GM18951 (cell line): Measurements from ENCODE around the gene PTOV1.
"Not testable (repeated sequence)": the region's sequence is repeated elsewhere in the genome, so short reads cannot be mapped to it uniquely, and the experiment has no call there.

Experiments
- POLR2A ChIP-seq: IDR thresholded peaks from 4 replicates; pipeline ENCODE4 v1.6.1; 2011; ENCODE audit warnings: mild to moderate bottlenecking; ENCODE audit not compliant: insufficient read length, insufficient read depth; ENCODE audit errors: extremely low read depth
- in situ Hi-C: fragments of 300-500 bp; cut with MboI; formaldehyde crosslinking; loops from one replicate; pipeline ENCODE4 v1.12.0; 2022; ENCODE audit warnings: low sequenced_read_pairs, mixed read lengths, inconsistent platforms; ENCODE audit not compliant: unreplicated experiment

Gene PTOV1

DNA sequence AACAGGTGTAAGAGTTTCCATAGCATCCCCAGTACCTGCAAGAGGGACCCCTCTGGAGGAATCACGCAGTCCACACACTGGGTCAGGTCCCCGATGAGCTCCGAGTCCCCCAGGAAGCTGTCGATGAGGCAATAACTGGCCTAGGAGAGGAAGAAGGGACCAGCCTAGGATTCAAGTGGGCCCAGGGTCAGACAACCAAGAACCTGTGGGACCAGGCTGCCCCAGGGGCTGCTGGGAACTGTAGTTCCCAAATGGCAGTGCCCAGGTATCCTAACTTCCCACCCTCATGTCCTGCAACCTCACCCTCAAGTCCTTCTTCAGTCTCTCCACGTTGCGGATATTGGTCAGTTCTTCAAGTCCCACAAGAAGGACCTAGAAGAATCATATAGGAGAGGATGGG, 39.6 kb upstream of the PTOV1 start:
- TF ChIP-seq POLR2A: no peak
- in situ Hi-C loops: no loop called here

GRCh38 chr19:49812452-49812996, 38.4 kb upstream of the PTOV1 start:
- TF ChIP-seq POLR2A: no peak
- in situ Hi-C loops: no loop called here

GRCh38 chr19:49812997-49813861, 37.7 kb upstream of the PTOV1 start, which contains the start of gene FUZ:
Gene FUZ (minus strand): TSS chr19:49813292. CDS start chr19:49813106, 186 bp downstream.
- peak; percentile 28 for TF ChIP-seq POLR2A
- in situ Hi-C loops: no loop called here

DNA sequence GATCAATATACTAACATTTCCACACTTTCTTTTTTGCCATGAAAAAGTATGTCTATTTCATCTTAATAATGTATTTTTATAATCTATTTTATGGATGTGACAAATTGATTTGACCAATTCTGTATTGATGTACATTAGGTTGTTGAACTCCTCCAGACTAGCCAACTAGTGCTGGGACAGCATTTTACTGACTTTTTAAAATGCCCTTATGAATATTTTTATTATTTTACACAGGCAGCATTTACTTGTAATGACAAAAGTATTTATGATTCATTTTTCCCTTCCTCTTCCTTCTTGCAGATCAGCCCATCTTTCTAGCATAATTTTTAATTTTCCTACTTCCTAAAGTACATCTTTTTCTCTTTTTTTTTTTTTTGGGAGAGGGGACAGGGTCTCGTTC, 36.9 kb upstream of the PTOV1 start:
- in situ Hi-C loops: no loop called here

DNA sequence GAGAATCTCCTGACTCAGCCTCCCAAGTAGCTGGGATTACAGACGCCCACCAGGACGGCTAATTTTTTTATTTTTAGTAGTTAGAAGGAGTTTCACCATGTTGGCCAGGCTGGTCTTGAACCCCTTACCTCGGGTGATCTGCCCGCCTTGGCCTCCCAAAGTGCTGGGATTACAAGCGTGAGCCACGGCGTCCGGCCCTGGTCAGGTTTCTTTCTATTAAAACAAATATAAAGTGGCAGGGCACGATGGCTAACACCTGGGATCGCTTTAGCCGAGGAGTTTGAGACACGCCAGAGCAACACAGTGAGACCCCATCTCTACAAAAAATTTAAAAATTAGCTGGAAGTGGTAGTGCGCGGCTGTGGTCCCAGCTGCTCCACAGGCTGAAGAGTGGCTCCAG, 34.4 kb upstream of the PTOV1 start:
- in situ Hi-C loops: no loop called here

More for the DNA sequence above, 36.9 kb upstream of the PTOV1 start:
- no peak for TF ChIP-seq POLR2A

DNA sequence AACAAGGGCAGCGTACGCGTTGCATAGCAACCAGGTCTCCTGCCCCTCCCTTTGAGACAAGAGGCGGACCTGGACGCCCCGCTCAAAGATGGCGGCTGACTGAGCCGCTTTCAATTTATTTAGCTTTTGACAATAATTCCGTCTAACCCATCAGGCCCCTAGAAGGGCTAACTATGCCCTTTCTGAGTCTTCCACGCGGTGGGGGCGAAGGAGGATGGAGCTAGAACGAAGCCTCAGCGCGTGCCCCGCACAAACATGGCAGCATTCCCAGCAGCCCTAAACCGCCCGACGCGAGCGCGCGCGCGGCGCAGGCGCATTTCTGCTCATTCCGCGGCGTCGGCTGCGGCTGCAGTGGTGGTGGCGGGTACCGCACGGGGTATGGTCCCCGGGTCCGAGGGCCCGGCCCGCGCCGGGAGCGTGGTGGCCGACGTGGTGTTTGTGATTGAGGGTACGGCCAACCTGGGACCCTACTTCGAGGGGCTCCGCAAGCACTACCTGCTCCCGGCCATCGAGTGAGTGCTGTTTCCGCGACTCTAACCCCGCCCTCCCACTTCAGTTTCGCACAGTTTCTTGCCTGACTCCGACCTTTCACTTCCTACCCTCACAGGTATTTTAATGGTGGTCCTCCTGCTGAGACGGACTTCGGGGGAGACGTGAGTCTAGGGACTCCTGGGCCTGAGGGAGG, 32.9 kb upstream of the PTOV1 start, which contains the start of gene MED25:
TSS of gene MED25 (plus strand) at position 326 of the 685 bp plus-strand sequence. CDS start at position 379, 53 bp downstream.
- in situ Hi-C loops: no loop called here
- TF ChIP-seq POLR2A: peak; percentile 83

More for the DNA sequence above, 34.4 kb upstream of the PTOV1 start:
- no peak for TF ChIP-seq POLR2A

DNA sequence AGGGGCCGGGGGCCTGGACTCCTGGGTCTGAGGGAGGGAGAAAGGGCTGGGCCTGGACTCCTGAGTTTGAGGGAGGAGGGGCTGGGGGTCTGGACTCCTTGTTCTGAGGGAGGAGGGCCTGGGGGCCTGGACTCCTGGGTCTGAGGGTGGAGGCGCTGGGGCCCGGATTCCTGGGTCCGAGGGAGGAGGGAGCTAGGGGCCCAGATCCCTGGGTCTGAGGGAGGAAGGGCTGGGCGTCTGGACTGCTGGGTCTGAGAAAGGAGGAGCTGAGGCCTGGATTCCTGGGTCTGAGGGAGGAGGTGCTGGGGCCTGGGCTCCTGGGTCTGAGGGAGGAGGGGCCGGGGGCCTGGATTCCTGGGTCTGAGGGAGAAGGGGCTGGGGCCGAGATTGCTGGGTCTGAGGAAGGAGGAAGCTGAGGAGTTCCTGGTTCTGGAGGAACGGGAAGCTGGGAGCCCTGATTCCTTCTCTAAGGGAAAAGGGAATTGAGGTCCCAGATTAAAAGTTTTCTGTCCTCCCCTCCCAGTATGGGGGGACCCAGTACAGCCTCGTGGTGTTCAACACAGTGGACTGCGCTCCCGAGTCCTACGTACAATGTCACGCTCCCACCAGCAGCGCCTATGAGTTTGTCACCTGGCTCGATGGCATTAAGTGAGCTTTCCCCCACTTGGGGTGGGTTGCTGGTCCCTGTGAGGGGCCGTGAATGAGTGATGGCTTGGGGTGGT, 32.1 kb upstream of the PTOV1 start:
- no peak for TF ChIP-seq POLR2A
- in situ Hi-C loops: no loop called here

GRCh38 chr19:49819452-49820115, 31.4 kb upstream of the PTOV1 start:
- in situ Hi-C loops: not testable (repeated sequence)

GRCh38 chr19:49820125-49820524, 30.8 kb upstream of the PTOV1 start:
- no peak for TF ChIP-seq POLR2A
- in situ Hi-C loops: no loop called here

DNA sequence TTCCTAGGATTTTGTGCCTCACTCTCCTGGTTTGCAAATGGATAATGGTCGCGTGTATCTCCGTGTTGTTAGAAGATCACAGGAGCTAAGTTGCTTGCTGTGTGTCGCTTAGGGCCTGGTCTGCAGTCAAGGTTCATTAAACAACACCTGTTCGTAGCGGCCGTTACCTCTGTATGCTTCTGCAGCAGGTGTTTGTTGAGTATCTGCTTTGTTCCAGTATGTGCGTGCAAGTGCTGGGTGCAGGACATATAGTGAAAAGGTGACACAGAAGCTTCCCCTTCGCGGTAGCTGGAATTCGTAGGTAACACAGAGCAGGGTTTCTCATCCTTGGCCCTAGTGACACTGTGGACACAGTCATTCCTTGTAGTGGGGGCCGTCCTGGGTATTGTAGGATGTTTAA, 27.5 kb upstream of the PTOV1 start:
- in situ Hi-C loops: no loop called here
- no peak for TF ChIP-seq POLR2A

- no peak for TF ChIP-seq POLR2A
- in situ Hi-C loops: no loop called here
These were observed 26.3 kb upstream of the PTOV1 start for GRCh38 chr19:49824662-49825061.

GRCh38 chr19:49827034-49827433, 23.9 kb upstream of the PTOV1 start:
- TF ChIP-seq POLR2A: no peak
- in situ Hi-C loops: no loop called here
